ENCODE results near the gene HACD3. TPM values are rescaled to one million over a fixed set of nuclear protein-coding genes. Genes with fewer than 3 reads are reported as not detected.

HACD3 gene
- total RNA-seq, 1 experiment from 2014 or later, result 133 TPM

GRCh38 chr15:65618560-65619109 is 88.4 kb downstream of the HACD3 start:
- no peak overlapping the region for H4K91ac ChIP-seq (ENCODE audit: insufficient read length, low read depth, low read length)
- no peak overlapping the region for H2BK120ac ChIP-seq (ENCODE audit: low read depth, low read length, poor library complexity, severe bottlenecking)
- no peak overlapping the region for H3T11ph ChIP-seq (ENCODE audit: low read length)
- no peaks in the 10 kb centered on the region for H3K23me2 ChIP-seq (ENCODE audit: insufficient read length, low read depth, low read length, poor library complexity, severe bottlenecking)
- Mint-ChIP-seq H3K27ac (peak overlapping the region in 2 of 3 experiments; percentile 34 to 68; a peak in 3 of 7 replicates), H3K27me3 (ENCODE audit: low read depth) (no peaks in the 10 kb centered on the region; the same call in none of the 2 replicates), H3K4me3 (peak overlapping the region in 1 of 2 experiments; percentile 4; a peak in 2 of 5 replicates), H3K9me3 (no peaks in the 10 kb centered on the region), H3K36me3 (ENCODE audit: insufficient read depth in 1 of 3, low read depth in 3 of 3) (peaks cover 0 to 1% (median 0%) of the 10 kb centered on the region in 3 experiments; a peak in 1 of 7 replicates), H3K4me1 (peaks cover 10 to 13% of the 10 kb centered on the region in 2 experiments)
- H2BK15ac ChIP-seq (ENCODE audit: low read depth, low read length), result no peak overlapping the region
- no peak overlapping the region for H3K56ac ChIP-seq (ENCODE audit: insufficient read length, low read depth, low read length)
- H3K18ac ChIP-seq (ENCODE audit: insufficient read length, low read depth, low read length), result no peak overlapping the region
- H3K9me3 ChIP-seq (ENCODE audit: control insufficient read depth, low read depth, low read length), result no peaks in the 10 kb centered on the region
- H3K27ac ChIP-seq (ENCODE audit: insufficient read length, low read depth, low read length), result no peak overlapping the region
- no peak overlapping the region for H2BK12ac ChIP-seq (ENCODE audit: insufficient read length, low read depth, low read length)
- no peak overlapping the region for H3K23ac ChIP-seq (ENCODE audit: insufficient read length, low read depth, low read length)
- no peak overlapping the region for H2BK5ac ChIP-seq (ENCODE audit: insufficient read length, low read length)
- H3K14ac ChIP-seq (ENCODE audit: insufficient read depth, low read length), result no peak overlapping the region
- H4K8ac ChIP-seq (replicated peaks; ENCODE audit: insufficient read length, low read depth, low read length), result no peak overlapping the region
- no peak overlapping the region for H3K4me2 ChIP-seq (ENCODE audit: insufficient read depth, insufficient read length, low read length)
- H3K4ac ChIP-seq (ENCODE audit: low read depth, low read length), result no peak overlapping the region
- TF ChIP-seq CTCF (conservative IDR thresholded peaks at IDR 0.05), result no peak
- H3K79me2 ChIP-seq (ENCODE audit: insufficient read depth, low read length), result no peaks in the 10 kb centered on the region
- no peak for DNase-seq
- no peak overlapping the region for H4K5ac ChIP-seq (ENCODE audit: insufficient read length, low read depth, low read length)
- no peak overlapping the region for H2BK20ac ChIP-seq (ENCODE audit: low read depth, low read length, poor library complexity, severe bottlenecking)
- no peaks in the 10 kb centered on the region for H3K79me1 ChIP-seq (ENCODE audit: insufficient read depth, low read depth, low read length, poor library complexity, severe bottlenecking)
- H3K4me1 ChIP-seq (ENCODE audit: insufficient read depth, low read length), result peaks cover 6% of the 10 kb centered on the region; the same call in 1 of the 2 replicates
- no peak overlapping the region for H2AFZ ChIP-seq (ENCODE audit: low read length)
- H2AK5ac ChIP-seq (ENCODE audit: insufficient read length, low read length), result no peak overlapping the region
- H4K20me1 ChIP-seq (ENCODE audit: control insufficient read depth, insufficient read depth, insufficient read length), result no peaks in the 10 kb centered on the region
- H3K27me3 ChIP-seq (ENCODE audit: insufficient read depth, low read length), result no peaks in the 10 kb centered on the region
- H3K9ac ChIP-seq (ENCODE audit: extremely low read depth, insufficient read length, low read length), result no peak overlapping the region
- no CpG with 5 or more reads among the region's 5 CpGs for WGBS (ENCODE audit: extremely low coverage, insufficient read length, low lambda C conversion rate)

Measured in H9 (cell line).